Spleen (tissue), 11 donors: ENCODE measurements around the gene PLOD2. TPM values are rescaled to one million over a fixed set of nuclear protein-coding genes. Genes with fewer than 3 reads are reported as not detected.

Source experiments
- DNase-seq: peaks from one replicate; pipeline ENCODE4 v3.0.0-alpha.2; 2020
- H3K27ac ChIP-seq, 8 donors: fragments of 200-600 bp; sonication (generic) in 7 of 8; 1 replicate in 4 of 8; 2 replicates in 4 of 8; pipeline versions ENCODE4 v1.5.0 to v1.8.0; 2016 to 2021; ENCODE audit warnings: inconsistent platforms in 4 of 8, mild to moderate bottlenecking in 4 of 8, moderate library complexity in 1 of 8
- H3K27me3 ChIP-seq, 7 donors: fragments of 200-600 bp; sonication (generic) in 6 of 7; replicated peaks in 1 of 7; 1 replicate in 4 of 7; 2 replicates in 3 of 7; pipeline versions ENCODE4 v1.5.0 to v1.8.0; 2016 to 2021; ENCODE audit warnings: inconsistent platforms in 3 of 7, mild to moderate bottlenecking in 1 of 7
- H3K36me3 ChIP-seq, 6 donors: fragments of 200-600 bp; sonication (generic) in 5 of 6; 1 replicate in 4 of 6; 2 replicates in 2 of 6; pipeline versions ENCODE4 v1.5.0 to v1.8.0; 2016 to 2021; ENCODE audit warnings: inconsistent platforms in 2 of 6
- H3K4me1 ChIP-seq, 6 donors: fragments of 200-600 bp; sonication (generic) in 5 of 6; 1 replicate in 3 of 6; 2 replicates in 3 of 6; pipeline versions ENCODE4 v1.5.0 to v1.8.0; 2016 to 2021; ENCODE audit warnings: inconsistent platforms in 3 of 6
- H3K4me3 ChIP-seq, 8 donors: fragments of 200-600 bp; sonication (generic) in 7 of 8; 1 replicate in 4 of 8; 2 replicates in 4 of 8; pipeline versions ENCODE4 v1.5.0 to v1.8.0; 2016 to 2021; ENCODE audit warnings: inconsistent platforms in 4 of 8, mild to moderate bottlenecking in 4 of 8, moderate library complexity in 2 of 8
- H3K9me3 ChIP-seq, 8 donors: fragments of 200-600 bp; sonication (generic) in 7 of 8; 1 replicate in 4 of 8; 2 replicates in 4 of 8; pipeline versions ENCODE4 v1.5.0 to v1.8.0; 2016 to 2021; ENCODE audit warnings: inconsistent platforms in 4 of 8
- POLR2A ChIP-seq, 3 donors: fragments of 450-650 bp; IDR thresholded peaks; one replicate each; pipeline ENCODE4 v1.5.1; 2017; ENCODE audit warnings: antibody characterized with exemption in 3 of 3, mild to moderate bottlenecking in 1 of 3
- POLR2AphosphoS5 ChIP-seq, 3 donors: sonication (generic); formaldehyde crosslinking; IDR thresholded peaks; one replicate each; pipeline ENCODE4 v1.5.1; 2017; ENCODE audit warnings: antibody characterized with exemption in 3 of 3
- WGBS, 5 donors: extraction: QIAGEN DNeasy Blood & Tissue Kit in 3 of 5; methylation state at CpG; one replicate each; pipeline versions ENCODE4 v1.1.5 to v1.1.7; 2013 to 2018; 5-methylcytosine and 5-hydroxymethylcytosine counted together
- intact Hi-C: fragments of 100-400 bp; cut with DNase I; formaldehyde crosslinking; loops from one replicate; pipeline ENCODE4 v1.15.0; 2023; ENCODE audit warnings: low total_unique reads
- polyA plus RNA-seq, 3 donors: library from polyadenylated mRNA; stranded (reverse); fragments of 200-250 nt; gene quantifications; one replicate each; pipeline ENCODE4 v1.2.1, GENCODE V29; 2013
- total RNA-seq, 7 donors: library from RNA; depleted of rRNA in 3 of 7; stranded (reverse); fragments of >200 nt in 3 of 7; fragmentation: NEBNext Ultra II Directional in 4 of 7; extraction: Animal tissue kit (Norgen Biotek cat#: 25700) in 4 of 7; gene quantifications; one replicate each; pipeline versions ENCODE4 v1.1.0 to v1.2.1, GENCODE V29; 2016 to 2021
- TF ChIP-seq, protein P1 (sequence below), 11 experiments: fragments of 200-600 bp in 7 of 11; fragments of 450-650 bp in 4 of 11; sonication (generic) in 4 of 11; IDR thresholded peaks in 8 of 11; conservative IDR thresholded peaks in 3 of 11; 1 replicate in 7 of 11; 2 replicates in 4 of 11; pipeline versions ENCODE4 v1.4.0 to v1.8.0; 2016 to 2021; ENCODE audit warnings: antibody characterized with exemption in 11 of 11, inconsistent platforms in 4 of 11, mild to moderate bottlenecking in 1 of 11
- donor health status: healthy with polysubstance abuse.
- donor health status: DM: no; HTN: no; CAD: no; lungs with moderate emphysema.
- donor health status: DM: no; HTN: no; CAD: no.
- donor health status: Bipolar disorder and iron deficiency.
- donor health status: healthy.
- donor health status: DM: no; HTN: no; CAD: no.
- donor health status: DM: yes; HTN: yes; CAD: no.

Gene PLOD2
- total and polyA plus RNA-seq, 10 donors: 3.5 to 35.8 (median 11.2) TPM

DNA sequence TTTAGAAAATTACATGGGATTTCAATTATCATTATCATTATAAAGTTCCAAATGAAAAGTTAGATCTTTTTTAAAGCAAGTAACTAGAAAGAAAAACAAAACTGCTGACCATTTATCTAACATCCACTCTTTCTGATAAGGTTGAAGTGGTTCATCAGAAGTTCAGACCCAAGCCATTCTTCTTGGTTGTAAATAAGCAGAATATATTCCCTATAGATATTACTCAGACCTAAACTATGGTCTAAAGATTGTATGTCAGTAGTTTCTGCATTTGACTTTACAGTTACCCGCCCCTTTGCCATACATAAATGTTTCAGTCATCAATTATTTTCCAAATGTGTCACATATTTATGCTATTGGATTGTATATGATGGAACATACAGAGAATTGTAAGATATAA, 136.7 kb downstream of the PLOD2 start:
- 79 to 94% (median 88%) methylated on average over 1 of the region's 1 CpG for WGBS, 5 donors
- DNase-seq: no peak
- Histone ChIP-seq H3K36me3 (no peaks in the 10 kb centered on the region), H3K27me3 (no peaks in the 10 kb centered on the region), H3K4me1 (no peaks in the 10 kb centered on the region), H3K27ac (no peak overlapping the region), H3K9me3 (peaks cover 0 to 3% (median 0%) of the 10 kb centered on the region in 8 donors), H3K4me3 (no peak overlapping the region)
- intact Hi-C loops: no loop called here
- TF ChIP-seq POLR2AphosphoS5 (IDR thresholded peaks at IDR 0.05) (no peak), POLR2A (IDR thresholded peaks at IDR 0.05) (no peak)
- TF ChIP-seq, protein P1, sequence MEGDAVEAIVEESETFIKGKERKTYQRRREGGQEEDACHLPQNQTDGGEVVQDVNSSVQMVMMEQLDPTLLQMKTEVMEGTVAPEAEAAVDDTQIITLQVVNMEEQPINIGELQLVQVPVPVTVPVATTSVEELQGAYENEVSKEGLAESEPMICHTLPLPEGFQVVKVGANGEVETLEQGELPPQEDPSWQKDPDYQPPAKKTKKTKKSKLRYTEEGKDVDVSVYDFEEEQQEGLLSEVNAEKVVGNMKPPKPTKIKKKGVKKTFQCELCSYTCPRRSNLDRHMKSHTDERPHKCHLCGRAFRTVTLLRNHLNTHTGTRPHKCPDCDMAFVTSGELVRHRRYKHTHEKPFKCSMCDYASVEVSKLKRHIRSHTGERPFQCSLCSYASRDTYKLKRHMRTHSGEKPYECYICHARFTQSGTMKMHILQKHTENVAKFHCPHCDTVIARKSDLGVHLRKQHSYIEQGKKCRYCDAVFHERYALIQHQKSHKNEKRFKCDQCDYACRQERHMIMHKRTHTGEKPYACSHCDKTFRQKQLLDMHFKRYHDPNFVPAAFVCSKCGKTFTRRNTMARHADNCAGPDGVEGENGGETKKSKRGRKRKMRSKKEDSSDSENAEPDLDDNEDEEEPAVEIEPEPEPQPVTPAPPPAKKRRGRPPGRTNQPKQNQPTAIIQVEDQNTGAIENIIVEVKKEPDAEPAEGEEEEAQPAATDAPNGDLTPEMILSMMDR (IDR thresholded peaks at IDR 0.05 in 8 of 11, conservative IDR thresholded peaks at IDR 0.05 in 3 of 11): no peak

DNA sequence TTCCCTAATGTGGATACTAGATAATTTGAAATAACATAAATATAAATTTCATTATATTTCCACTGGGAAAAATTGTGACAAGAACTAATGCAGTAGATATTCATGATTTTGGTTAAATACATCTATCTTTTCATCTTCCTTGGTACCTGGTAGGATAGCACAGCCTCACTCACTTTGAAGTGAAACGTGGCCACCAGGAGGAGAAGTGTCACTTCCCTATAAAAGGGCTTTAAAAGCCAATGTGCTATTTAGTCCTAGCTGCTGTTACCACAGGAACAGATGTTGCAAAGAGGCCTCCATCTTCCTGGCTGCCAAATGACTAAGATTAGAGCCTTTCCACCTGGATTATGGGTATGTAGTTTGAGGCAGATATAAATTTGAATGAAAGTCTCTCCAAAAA, 140.0 kb downstream of the PLOD2 start:
- H3K36me3 ChIP-seq: no peaks in the 10 kb centered on the region
- no peaks in the 10 kb centered on the region for H3K4me1 ChIP-seq
- TF ChIP-seq POLR2A (IDR thresholded peaks at IDR 0.05) (no peak), POLR2AphosphoS5 (IDR thresholded peaks at IDR 0.05) (no peak)
- TF ChIP-seq, protein P1 (IDR thresholded peaks at IDR 0.05 in 8 of 11, conservative IDR thresholded peaks at IDR 0.05 in 3 of 11): no peak
- no peak for DNase-seq
- H3K27me3 ChIP-seq: no peaks in the 10 kb centered on the region
- H3K27ac ChIP-seq: no peak overlapping the region
- no peaks in the 10 kb centered on the region for H3K9me3 ChIP-seq
- no peak overlapping the region for H3K4me3 ChIP-seq
- 25 to 35% (median 30%) methylated on average over 1 of the region's 1 CpG for WGBS, 5 donors
- intact Hi-C loops: no loop called here

- H3K4me3 ChIP-seq: no peak overlapping the region
- DNase-seq: no peak
- 73 to 84% (median 82%) methylated on average over 4 of the region's 4 CpGs for WGBS, 5 donors
- H3K4me1 ChIP-seq: no peaks in the 10 kb centered on the region
- no peak overlapping the region for H3K27ac ChIP-seq
- H3K9me3 ChIP-seq: no peaks in the 10 kb centered on the region
- no peaks in the 10 kb centered on the region for H3K36me3 ChIP-seq
- no peaks in the 10 kb centered on the region for H3K27me3 ChIP-seq
- TF ChIP-seq, protein P1 (IDR thresholded peaks at IDR 0.05 in 8 of 11, conservative IDR thresholded peaks at IDR 0.05 in 3 of 11): no peak
- TF ChIP-seq POLR2AphosphoS5 (IDR thresholded peaks at IDR 0.05): no peak
- TF ChIP-seq POLR2A (IDR thresholded peaks at IDR 0.05): no peak
- intact Hi-C loops: no loop called here
These were observed 141.5 kb downstream of the PLOD2 start for GRCh38 chr3:146019508-146019907.

Other genes with a start within 250 kb of the PLOD2 start
- 10 to 100 TPM; 31.8 to 77.5 (median 44.3) TPM for gene PLSCR4, start 89.9 kb upstream of the PLOD2 start, total RNA-seq
- 10 to 100 TPM in 1 of 3 donors, 1 to 10 TPM in 2; 4.7 to 12.1 (median 6.2) TPM for gene PLSCR4, start 89.9 kb upstream of the PLOD2 start, polyA plus RNA-seq